Measurements from ENCODE around the gene SF3B2. TPM values are rescaled to one million over a fixed set of nuclear protein-coding genes. Genes with fewer than 3 reads are reported as not detected.
"Not testable (repeated sequence)": the region's sequence is repeated elsewhere in the genome, so short reads cannot be mapped to it uniquely, and the experiment has no call there.

The SF3B2 gene
- total and polyA plus RNA-seq, 5 experiments from 2014 or later: 70.3 to 197 (median 115) TPM

DNA sequence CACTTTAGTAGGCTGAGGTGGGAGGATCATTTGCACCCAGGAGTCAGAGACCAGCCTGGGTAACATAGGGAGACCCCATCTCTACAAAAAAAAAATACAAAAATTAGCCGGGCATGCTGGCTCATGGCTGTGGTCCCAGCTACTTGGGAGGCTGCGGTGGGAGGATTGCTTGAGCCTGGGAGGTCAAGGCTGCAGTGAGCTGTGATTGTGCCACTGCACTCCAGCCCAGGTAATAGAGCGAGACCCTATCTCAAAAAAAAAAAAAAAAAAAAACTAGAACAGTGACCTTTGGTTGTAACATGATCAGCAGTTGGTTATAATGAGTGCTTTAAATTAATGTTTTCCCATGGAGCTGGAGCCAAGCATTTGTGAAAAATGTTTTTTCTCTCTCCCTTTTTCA lies 62.8 kb downstream of the SF3B2 start:
- H3K9me3 Mint-ChIP-seq, ATAC-seq, H3K27me3 Mint-ChIP-seq, DNase-seq, H3K36me3 Mint-ChIP-seq: not testable (repeated sequence)
- peaks cover 53 to 97% (median 95%) of the 10 kb centered on the region in 4 donors for H3K4me1 Mint-ChIP-seq
- peak overlapping the region; percentile 84 to 95 (median 92) for H3K27ac Mint-ChIP-seq
- POLR2A ChIA-PET: interaction anchor here (0.6 to 7.3 kb wide), 14 partner anchors 9 to 475 kb away, joined by 3 to 89 read pairs (median 8); partner anchors contain the start of gene PACS1
- H3K4me3 Mint-ChIP-seq: peak overlapping the region; percentile 57 to 83 (median 80)

DNA sequence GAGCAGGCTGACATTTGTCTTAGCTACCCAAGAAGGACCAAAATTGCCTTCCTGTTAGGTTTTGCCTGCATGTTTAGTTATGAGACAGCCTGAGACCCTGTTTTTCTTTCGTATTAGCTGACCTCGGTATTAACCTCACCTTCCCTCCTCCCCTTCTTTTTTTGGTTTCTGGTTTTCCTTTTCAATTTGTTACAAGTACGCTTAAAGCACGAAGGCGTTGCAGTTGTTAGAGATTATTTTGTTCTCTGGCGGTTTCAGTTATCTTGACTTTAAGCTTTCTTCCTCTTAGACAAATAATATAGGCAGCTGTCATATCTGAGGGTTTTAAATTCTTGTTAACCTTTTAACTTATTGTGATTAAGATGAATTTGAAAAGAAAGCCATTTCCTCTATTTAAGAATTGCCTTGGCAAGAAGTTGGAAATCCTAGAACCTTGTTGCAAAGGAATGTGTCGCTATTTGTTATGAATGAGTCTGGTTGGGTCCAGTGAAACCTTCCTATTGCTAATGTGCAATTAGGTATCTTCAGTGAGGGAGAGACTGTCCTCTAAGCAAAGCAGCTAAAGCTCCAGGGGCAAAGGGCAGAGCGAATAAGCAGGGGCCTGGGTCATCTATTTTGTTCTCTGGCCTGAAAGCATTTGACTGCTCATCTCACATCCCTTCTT lies 63.6 kb downstream of the SF3B2 start:
- H3K27me3 Mint-ChIP-seq: no peaks in the 10 kb centered on the region
- H3K36me3 Mint-ChIP-seq: no peaks in the 10 kb centered on the region
- no peaks in the 10 kb centered on the region for H3K9me3 Mint-ChIP-seq
- H3K4me1 Mint-ChIP-seq: peaks cover 54 to 98% (median 95%) of the 10 kb centered on the region in 4 donors
- H3K27ac Mint-ChIP-seq: peak overlapping the region; percentile 57 to 95 (median 92)
- ATAC-seq (peak; percentile 66 to 78), DNase-seq (peak in 4 of 10 donors; percentile 32 to 75 (median 70))
- POLR2A ChIA-PET: interaction anchor here (0.6 to 7.3 kb wide), 15 partner anchors 10 to 476 kb away, joined by 3 to 89 read pairs (median 5); partner anchors contain the start of gene PACS1
- H3K4me3 Mint-ChIP-seq: peak overlapping the region; percentile 57 to 83 (median 80)

DNA sequence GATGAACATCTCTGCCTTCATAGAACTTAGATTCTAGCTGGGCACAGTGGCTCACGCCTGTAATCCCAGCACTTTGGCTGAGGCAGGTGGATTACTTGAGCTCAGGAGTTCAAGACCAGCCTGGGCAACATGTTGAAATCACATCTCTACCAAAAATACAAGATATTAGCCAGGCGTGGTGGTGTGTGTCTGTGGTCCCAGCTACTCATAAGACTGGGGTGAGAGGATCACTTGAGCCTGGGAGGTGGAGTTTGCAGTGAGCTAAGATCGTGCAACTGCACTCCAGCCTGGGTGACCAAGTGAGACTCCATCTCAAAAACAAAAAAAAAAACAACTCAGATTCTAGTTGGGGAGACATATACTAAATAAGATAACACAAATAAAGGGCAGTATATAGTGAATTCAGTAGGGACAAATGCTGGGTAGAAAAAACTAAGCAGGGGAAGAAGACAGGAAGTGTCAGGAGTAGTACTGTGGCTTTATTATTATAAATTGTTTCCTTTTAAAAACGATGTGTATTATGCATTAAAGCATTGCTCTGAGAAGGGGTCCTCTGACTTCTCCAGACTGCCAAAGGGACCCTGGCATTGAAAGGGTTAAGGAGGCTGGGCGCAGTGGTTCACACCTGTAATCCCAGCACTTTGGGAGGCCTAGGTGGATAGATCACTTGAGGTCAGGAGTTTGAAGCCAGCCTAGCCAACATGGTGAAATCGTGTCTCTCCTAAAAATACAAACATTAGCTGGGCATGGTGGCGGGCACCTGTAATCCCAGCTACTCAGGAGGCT lies 64.6 kb downstream of the SF3B2 start:
- no peak for ATAC-seq
- H3K9me3 Mint-ChIP-seq: no peaks in the 10 kb centered on the region
- POLR2A ChIA-PET: interaction anchor here (0.6 to 7.3 kb wide), 12 partner anchors 10 to 59 kb away, joined by 3 to 89 read pairs (median 8); partner anchors contain the start of gene PACS1

DNA sequence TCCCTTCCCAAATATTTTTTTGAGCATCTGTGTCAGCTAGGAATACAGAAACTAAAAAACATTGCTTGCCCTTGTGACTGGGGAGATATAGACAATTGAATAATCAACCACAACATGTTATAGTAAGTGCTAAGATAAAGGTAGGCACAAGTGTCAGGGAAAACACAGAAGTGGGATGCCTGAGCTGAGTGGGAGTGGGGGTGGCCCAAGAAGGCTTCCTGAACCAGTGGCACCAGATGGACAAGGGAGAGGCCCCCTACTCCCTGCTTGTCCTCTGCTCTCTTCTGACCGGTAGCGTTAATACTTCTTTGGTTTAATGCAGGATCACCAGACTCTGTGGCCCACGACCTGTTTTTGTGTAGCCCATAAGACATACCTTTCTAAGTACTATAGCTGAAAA lies 66.7 kb downstream of the SF3B2 start:
- Mint-ChIP-seq H3K4me1 (peaks cover 51 to 90% (median 87%) of the 10 kb centered on the region in 4 donors), H3K36me3 (peaks cover 0 to 4% (median 0%) of the 10 kb centered on the region in 3 donors), H3K4me3 (peak overlapping the region; percentile 20 to 67 (median 46)), H3K27ac (peak overlapping the region; percentile 57 to 93 (median 90)), H3K9me3 (no peaks in the 10 kb centered on the region), H3K27me3 (no peaks in the 10 kb centered on the region)
- no peak for DNase-seq
- POLR2A ChIA-PET: interaction anchor here (1.0 to 7.3 kb wide), 7 partner anchors 8 to 67 kb away, joined by 3 to 89 read pairs (median 7); partner anchors contain the start of genes PACS1 and SF3B2
- ATAC-seq: no peak

More for the DNA sequence above, 64.6 kb downstream of the SF3B2 start:
- peak overlapping the region; percentile 57 to 83 (median 80) for H3K4me3 Mint-ChIP-seq
- H3K27me3 Mint-ChIP-seq: no peaks in the 10 kb centered on the region
- peaks cover 60 to 98% (median 96%) of the 10 kb centered on the region in 4 donors for H3K4me1 Mint-ChIP-seq
- no peak for DNase-seq
- H3K27ac Mint-ChIP-seq: peak overlapping the region; percentile 57 to 95 (median 92)
- H3K36me3 Mint-ChIP-seq: no peaks in the 10 kb centered on the region

Other genes with a start within 250 kb of the SF3B2 start
- 1 to 10 TPM; 2.1 to 2.2 TPM for gene SNX32, start 218.4 kb upstream of the SF3B2 start, total RNA-seq
- gene SNX32, start 218.4 kb upstream of the SF3B2 start, polyA plus RNA-seq: 1 to 10 TPM in 1 of 3 donors, under 1 TPM in 2; 0.39 to 1.5 (median 0.40) TPM
- gene CFL1, start 194.2 kb upstream of the SF3B2 start, total RNA-seq: 100 to 1,000 TPM; 486 to 532 TPM
- gene CFL1, start 194.2 kb upstream of the SF3B2 start, polyA plus RNA-seq: 1,000 to 10,000 TPM; 2,347 to 2,575 (median 2,358) TPM
- 10 to 100 TPM; 91.9 to 97.8 TPM for gene MUS81, start 191.9 kb upstream of the SF3B2 start, total RNA-seq
- 10 to 100 TPM; 21.7 to 26.5 (median 24.5) TPM for gene MUS81, start 191.9 kb upstream of the SF3B2 start, polyA plus RNA-seq
- gene EFEMP2, start 179.6 kb upstream of the SF3B2 start, total RNA-seq: 10 to 100 TPM; 15.2 to 16.9 TPM
- 1 to 10 TPM in 2 of 3 donors, not detected in 1; 1.8 to 2.5 TPM for gene EFEMP2, start 179.6 kb upstream of the SF3B2 start, polyA plus RNA-seq
- 10 to 100 TPM; 52.1 to 52.6 TPM for gene CTSW, start 172.5 kb upstream of the SF3B2 start, total RNA-seq
- gene CTSW, start 172.5 kb upstream of the SF3B2 start, polyA plus RNA-seq: 100 to 1,000 TPM; 255 to 495 (median 475) TPM
- 10 to 100 TPM; 33.0 to 35.6 TPM for gene FIBP, start 163.9 kb upstream of the SF3B2 start, total RNA-seq
- gene FIBP, start 163.9 kb upstream of the SF3B2 start, polyA plus RNA-seq: 10 to 100 TPM; 74.9 to 97.6 (median 86.0) TPM
- gene CCDC85B, start 161.7 kb upstream of the SF3B2 start, total RNA-seq: 10 to 100 TPM; 25.8 to 29.5 TPM
- 10 to 100 TPM; 77.2 to 83.6 (median 83.0) TPM for gene CCDC85B, start 161.7 kb upstream of the SF3B2 start, polyA plus RNA-seq
- gene FOSL1, start 152.0 kb upstream of the SF3B2 start, total RNA-seq: not detected
- gene FOSL1, start 152.0 kb upstream of the SF3B2 start, polyA plus RNA-seq: under 1 TPM in 2 of 3 donors, not detected in 1; 0.17 to 0.22 TPM
- gene C11orf68, start 133.3 kb upstream of the SF3B2 start, total RNA-seq: 10 to 100 TPM; 53.5 to 57.8 TPM
- gene C11orf68, start 133.3 kb upstream of the SF3B2 start, polyA plus RNA-seq: 10 to 100 TPM; 46.0 to 82.2 (median 67.3) TPM
- 10 to 100 TPM; 73.1 to 75.8 TPM for gene DRAP1, start 132.9 kb upstream of the SF3B2 start, total RNA-seq
- 100 to 1,000 TPM; 103 to 112 (median 110) TPM for gene DRAP1, start 132.9 kb upstream of the SF3B2 start, polyA plus RNA-seq
- not detected for gene TSGA10IP, start 106.9 kb upstream of the SF3B2 start, total RNA-seq
- gene TSGA10IP, start 106.9 kb upstream of the SF3B2 start, polyA plus RNA-seq: not detected
- 10 to 100 TPM; 81.9 to 91.9 TPM for gene SART1, start 90.6 kb upstream of the SF3B2 start, total RNA-seq
- 10 to 100 TPM; 16.2 to 57.3 (median 30.4) TPM for gene SART1, start 90.6 kb upstream of the SF3B2 start, polyA plus RNA-seq
- 10 to 100 TPM; 62.4 to 64.8 TPM for gene EIF1AD, start 50.2 kb upstream of the SF3B2 start, total RNA-seq
- gene EIF1AD, start 50.2 kb upstream of the SF3B2 start, polyA plus RNA-seq: 10 to 100 TPM; 11.5 to 18.7 (median 14.3) TPM
- 100 to 1,000 TPM in 1 of 2 experiments, 10 to 100 TPM in 1; 96.2 to 101 TPM for gene BANF1, start 49.9 kb upstream of the SF3B2 start, total RNA-seq
- gene BANF1, start 49.9 kb upstream of the SF3B2 start, polyA plus RNA-seq: 100 to 1,000 TPM; 225 to 250 (median 241) TPM
- gene CST6, start 40.4 kb upstream of the SF3B2 start, total RNA-seq: not detected
- gene CST6, start 40.4 kb upstream of the SF3B2 start, polyA plus RNA-seq: not detected
- not detected for gene CATSPER1, start 25.9 kb upstream of the SF3B2 start, total RNA-seq
- under 1 TPM in 1 of 3 donors, not detected in 2; 0.11 TPM for gene CATSPER1, start 25.9 kb upstream of the SF3B2 start, polyA plus RNA-seq
- not detected for gene GAL3ST3, start 3.2 kb upstream of the SF3B2 start, total RNA-seq
- under 1 TPM in 1 of 3 donors, not detected in 2; 0.27 TPM for gene GAL3ST3, start 3.2 kb upstream of the SF3B2 start, polyA plus RNA-seq
- gene PACS1, start 17.9 kb downstream of the SF3B2 start, total RNA-seq: 100 to 1,000 TPM; 312 to 317 TPM
- gene PACS1, start 17.9 kb downstream of the SF3B2 start, polyA plus RNA-seq: 10 to 100 TPM; 35.9 to 98.8 (median 49.9) TPM
- 10 to 100 TPM; 35.7 to 38.4 TPM for gene KLC2, start 205.3 kb downstream of the SF3B2 start, total RNA-seq
- gene KLC2, start 205.3 kb downstream of the SF3B2 start, polyA plus RNA-seq: 1 to 10 TPM; 3.7 to 8.1 (median 6.1) TPM
- gene RAB1B, start 216.3 kb downstream of the SF3B2 start, total RNA-seq: 10 to 100 TPM; 68.4 to 69.2 TPM
- gene RAB1B, start 216.3 kb downstream of the SF3B2 start, polyA plus RNA-seq: 10 to 100 TPM; 13.1 to 16.1 (median 14.0) TPM
- gene CNIH2, start 225.8 kb downstream of the SF3B2 start, total RNA-seq: 1 to 10 TPM; 1.1 to 2.8 TPM
- not detected for gene CNIH2, start 225.8 kb downstream of the SF3B2 start, polyA plus RNA-seq
- 10 to 100 TPM; 26.9 to 36.8 TPM for gene YIF1A, start 236.8 kb downstream of the SF3B2 start, total RNA-seq
- 10 to 100 TPM; 49.1 to 59.9 (median 53.9) TPM for gene YIF1A, start 236.8 kb downstream of the SF3B2 start, polyA plus RNA-seq
- under 1 TPM in 1 of 2 experiments, not detected in 1; 0.13 TPM for gene TMEM151A, start 239.5 kb downstream of the SF3B2 start, total RNA-seq
- not detected for gene TMEM151A, start 239.5 kb downstream of the SF3B2 start, polyA plus RNA-seq